HG03520 (cell line): ENCODE results near the gene CYP2E1.
"Not testable (repeated sequence)": the region's sequence is repeated elsewhere in the genome, so short reads cannot be mapped to it uniquely, and the experiment has no call there.

Source experiments
- ATAC-seq: cut with Tn5 transposase; IDR thresholded peaks from one replicate; pipeline ENCODE4 v1.9.1; 2021; ENCODE audit warnings: mild to moderate bottlenecking, moderate library complexity; ENCODE audit not compliant: unreplicated experiment

The CYP2E1 gene

GRCh38 chr10:133526957-133527588 lies at the start of gene CYP2E1:
Gene CYP2E1, plus strand, starts transcription at chr10:133527363. Its CDS starts 33 bp downstream, at chr10:133527396.
- ATAC-seq = no peak

GRCh38 chr10:133481086-133481643 lies 46.0 kb upstream of the CYP2E1 start:
- ATAC-seq = no peak

- no peak for ATAC-seq
These were observed 45.5 kb upstream of the CYP2E1 start for GRCh38 chr10:133481657-133482056.

- ATAC-seq = no peak
These were observed 42.3 kb upstream of the CYP2E1 start for GRCh38 chr10:133484818-133485217.

GRCh38 chr10:133487085-133487484 lies 40.1 kb upstream of the CYP2E1 start:
- ATAC-seq = no peak

GRCh38 chr10:133488354-133488753 lies 38.8 kb upstream of the CYP2E1 start:
- ATAC-seq = no peak

- no peak for ATAC-seq
These were observed 37.2 kb upstream of the CYP2E1 start for GRCh38 chr10:133489816-133490588.

- ATAC-seq = not testable (repeated sequence)
These were observed 33.6 kb upstream of the CYP2E1 start for GRCh38 chr10:133493562-133493961.

GRCh38 chr10:133497363-133497762 lies 29.8 kb upstream of the CYP2E1 start:
- ATAC-seq = not testable (repeated sequence)

- not testable (repeated sequence) for ATAC-seq
These were observed 28.0 kb upstream of the CYP2E1 start for GRCh38 chr10:133499176-133499575.

- ATAC-seq = not testable (repeated sequence)
These were observed 26.3 kb upstream of the CYP2E1 start for GRCh38 chr10:133500897-133501296.

- no peak for ATAC-seq
These were observed 17.5 kb upstream of the CYP2E1 start for GRCh38 chr10:133509700-133510099.

- ATAC-seq = no peak
These were observed 15.8 kb upstream of the CYP2E1 start for GRCh38 chr10:133511408-133511807.

- no peak for ATAC-seq
These were observed 15.1 kb upstream of the CYP2E1 start for GRCh38 chr10:133511907-133512528.

GRCh38 chr10:133515471-133515870 lies 11.7 kb upstream of the CYP2E1 start:
- ATAC-seq = no peak

GRCh38 chr10:133516057-133516456 lies 11.1 kb upstream of the CYP2E1 start:
- ATAC-seq = no peak

- ATAC-seq = not testable (repeated sequence)
These were observed 8.6 kb upstream of the CYP2E1 start for GRCh38 chr10:133518517-133518916.

GRCh38 chr10:133520193-133520738 lies 6.9 kb upstream of the CYP2E1 start:
- ATAC-seq = peak; percentile 97

- no peak for ATAC-seq
These were observed 3.4 kb upstream of the CYP2E1 start for GRCh38 chr10:133523631-133524203.

GRCh38 chr10:133525444-133525843 lies 1.7 kb upstream of the CYP2E1 start:
- no peak for ATAC-seq

GRCh38 chr10:133527771-133528271 lies 658 bp downstream of the CYP2E1 start:
- ATAC-seq = no peak
